GM19025 (cell line): Measurements from ENCODE around the gene BTG4.

Source experiments
- ATAC-seq: cut with Tn5 transposase; IDR thresholded peaks from one replicate; pipeline ENCODE4 v1.9.1; 2021; ENCODE audit warnings: mild to moderate bottlenecking, low read depth, moderate library complexity; ENCODE audit not compliant: unreplicated experiment

Gene BTG4

GRCh38 chr11:111456859-111457730, 55.1 kb downstream of the BTG4 start:
- no peak for ATAC-seq

GRCh38 chr11:111456086-111456858, 55.9 kb downstream of the BTG4 start:
- no peak for ATAC-seq

GRCh38 chr11:111455291-111456085, 56.7 kb downstream of the BTG4 start:
- ATAC-seq = no peak

DNA sequence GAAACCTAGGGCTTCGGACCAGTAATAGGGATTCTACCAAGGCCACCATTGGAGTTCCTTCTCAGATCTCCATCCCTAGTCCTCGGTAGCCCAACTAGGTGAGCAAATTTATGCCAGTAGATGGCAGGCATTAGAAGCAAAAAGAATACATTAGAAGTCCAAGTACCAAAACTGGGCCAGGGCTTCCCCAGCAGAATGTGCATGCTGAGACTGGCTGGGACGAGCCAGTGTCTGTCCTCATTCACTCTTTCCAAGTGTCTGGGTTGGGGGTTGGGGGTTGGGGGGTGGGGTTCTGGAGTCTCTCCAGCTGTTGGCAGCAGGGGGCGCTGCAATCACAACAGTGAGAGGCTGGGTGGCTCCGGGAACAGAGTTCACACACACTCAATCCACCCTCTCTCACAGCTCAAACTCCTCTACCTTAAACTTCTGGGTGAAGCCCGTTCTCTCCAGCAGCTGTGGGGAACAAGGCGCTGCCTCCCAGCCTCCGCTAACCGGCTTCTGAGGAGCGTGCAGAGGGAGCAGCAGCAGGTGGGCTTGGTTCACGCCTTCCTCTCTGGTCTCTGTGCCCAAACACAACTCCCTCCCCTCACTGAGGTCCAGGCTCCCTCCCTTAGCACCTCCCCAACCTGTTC, 57.5 kb downstream of the BTG4 start:
- no peak for ATAC-seq

GRCh38 chr11:111452817-111453552, 59.2 kb downstream of the BTG4 start:
- no peak for ATAC-seq

DNA sequence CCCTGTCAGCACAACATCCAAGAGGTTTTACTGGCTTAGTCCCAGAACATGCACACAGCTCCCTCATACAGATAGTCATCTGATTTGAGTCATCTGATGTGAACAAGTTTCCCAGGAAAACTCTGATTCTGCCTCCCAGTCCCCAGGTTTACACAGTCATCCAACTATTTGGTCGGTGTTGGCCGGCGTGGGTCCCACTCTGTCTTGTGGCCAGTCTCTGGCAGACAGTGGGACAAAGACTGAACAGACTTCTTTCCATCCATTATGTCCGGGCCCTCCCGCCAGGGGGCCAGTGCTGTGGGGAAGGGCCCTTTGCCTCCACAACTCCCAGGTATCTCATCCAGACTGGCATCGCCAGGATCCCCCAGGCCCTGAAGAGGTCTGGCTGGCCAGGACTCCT, 60.0 kb downstream of the BTG4 start:
- no peak for ATAC-seq

DNA sequence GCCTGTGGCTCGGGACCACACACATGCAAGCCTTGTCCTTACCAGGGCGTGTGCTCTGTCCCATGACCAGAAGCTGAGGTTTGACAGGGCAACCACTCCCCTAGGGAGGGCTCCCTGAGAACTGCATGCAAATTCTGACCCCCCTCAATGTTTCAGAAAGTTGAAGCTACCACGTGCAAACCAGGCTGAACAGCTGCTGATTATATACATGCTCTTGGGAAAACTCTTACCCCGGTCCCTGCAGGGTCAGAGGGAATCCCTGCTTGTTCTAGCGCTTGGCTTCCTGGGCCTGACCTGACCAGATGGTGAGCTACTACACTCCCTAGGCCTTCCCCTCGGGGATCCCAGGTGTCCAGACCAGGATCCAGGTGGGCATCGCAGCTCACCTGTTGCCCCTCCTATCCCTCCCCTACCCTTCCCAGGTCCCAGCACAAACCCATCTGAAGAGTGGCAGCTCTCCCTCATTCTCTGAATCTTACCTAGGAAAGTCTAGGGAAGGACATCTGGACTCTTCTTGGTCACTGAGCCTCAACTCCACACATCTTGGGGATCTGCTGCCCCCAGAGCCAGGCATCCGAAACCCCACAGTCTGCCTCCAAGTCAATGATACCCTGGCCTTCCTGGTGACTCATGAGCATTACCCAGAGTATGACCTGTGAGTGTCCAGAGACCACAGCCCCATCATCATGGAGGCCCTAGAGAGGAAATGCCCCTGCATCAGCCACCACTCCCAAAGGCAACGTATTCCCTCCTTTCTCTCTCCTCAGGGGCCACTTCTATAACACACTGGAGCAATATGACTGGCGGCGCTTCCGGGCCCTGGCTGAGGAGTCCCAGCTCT, 61.5 kb downstream of the BTG4 start:
- ATAC-seq = peak; percentile 91

GRCh38 chr11:111449696-111450479, 62.3 kb downstream of the BTG4 start:
- no peak for ATAC-seq

DNA sequence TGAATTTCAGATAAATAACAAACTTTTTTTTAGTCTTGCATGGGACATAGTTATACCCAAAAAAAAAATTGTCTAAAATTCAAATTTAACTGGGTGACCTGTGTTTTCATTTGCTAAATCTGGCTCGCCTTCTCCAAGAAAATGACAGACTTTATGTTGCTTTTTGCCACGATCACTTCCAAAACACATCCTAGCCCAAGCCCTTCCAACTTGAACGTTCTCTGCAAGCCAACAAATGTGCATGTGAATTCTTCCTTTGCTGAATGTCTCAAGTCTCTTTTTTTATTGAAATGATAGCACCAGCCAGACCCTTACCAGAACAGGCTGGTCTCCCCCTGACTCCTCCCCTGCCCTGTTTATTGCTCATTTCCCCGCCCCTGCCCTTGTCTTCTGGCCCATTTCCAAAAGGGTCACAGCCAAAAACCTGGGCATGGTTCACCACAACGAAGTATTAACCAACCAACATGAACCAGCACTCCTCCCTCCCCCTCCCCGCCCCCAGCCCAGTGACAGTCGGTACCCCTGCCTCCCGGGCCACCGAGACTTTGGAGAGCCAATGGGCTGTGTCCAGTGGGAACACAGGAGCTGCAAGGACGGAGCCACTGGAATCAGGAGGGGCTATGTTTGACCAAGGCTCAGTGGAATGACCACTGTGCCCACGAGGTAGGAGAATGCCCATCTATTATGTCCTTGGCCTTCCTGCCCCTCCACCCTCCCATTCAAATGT, 63.2 kb downstream of the BTG4 start:
- ATAC-seq = no peak

- ATAC-seq = no peak
Measured at GRCh38 chr11:111448414-111448813, 63.8 kb downstream of the BTG4 start.

- ATAC-seq = no peak
Measured at GRCh38 chr11:111447931-111448330, 64.3 kb downstream of the BTG4 start.

DNA sequence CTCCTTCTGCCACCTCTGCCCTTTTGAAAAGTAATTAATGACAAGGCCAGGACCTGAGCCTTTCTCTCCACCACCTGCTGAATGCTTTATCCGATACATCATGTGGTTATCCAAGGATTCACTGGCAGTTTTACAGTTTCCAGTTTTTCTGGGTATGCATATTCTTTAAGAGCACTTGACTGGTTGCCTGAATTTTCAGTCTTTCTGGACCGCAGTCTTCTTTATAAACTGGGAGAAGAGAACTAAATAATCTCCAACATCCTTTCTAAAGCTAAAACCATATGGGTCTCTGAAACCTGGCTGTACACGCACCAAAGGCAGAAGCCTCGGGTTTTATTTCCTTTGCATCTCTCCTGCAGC, 65.1 kb downstream of the BTG4 start:
- no peak for ATAC-seq

- ATAC-seq = peak; percentile 63
Measured at GRCh38 chr11:111446404-111447111, 65.6 kb downstream of the BTG4 start.

DNA sequence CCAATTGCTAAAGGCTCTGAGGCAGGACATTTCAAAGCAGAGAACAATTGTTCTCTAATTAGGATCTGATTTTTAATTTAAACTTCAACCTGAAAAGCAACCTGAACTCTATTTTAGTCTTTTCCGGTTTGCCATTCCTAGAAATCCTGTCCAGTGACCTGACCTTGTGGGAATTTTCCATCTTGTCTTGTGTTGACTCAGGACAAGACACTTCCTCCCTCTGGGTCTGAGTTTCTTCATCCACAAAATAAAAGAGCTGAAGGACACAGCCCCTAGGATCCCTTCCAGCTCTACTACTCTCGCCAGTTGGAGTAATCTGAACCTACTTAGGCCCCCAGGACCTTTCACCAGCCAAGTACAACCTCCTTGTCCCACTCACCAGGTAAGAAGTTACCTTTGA, 66.6 kb downstream of the BTG4 start:
- ATAC-seq = no peak
